ENCODE measurements around the gene FAM209A. TPM values are rescaled to one million over a fixed set of nuclear protein-coding genes. Genes with fewer than 3 reads are reported as not detected.

FAM209A gene
- polyA plus RNA-seq, 1 donor (not counting 4 experiments of a cell fraction or from before 2014, with no cell fraction given): 0.35 TPM

DNA sequence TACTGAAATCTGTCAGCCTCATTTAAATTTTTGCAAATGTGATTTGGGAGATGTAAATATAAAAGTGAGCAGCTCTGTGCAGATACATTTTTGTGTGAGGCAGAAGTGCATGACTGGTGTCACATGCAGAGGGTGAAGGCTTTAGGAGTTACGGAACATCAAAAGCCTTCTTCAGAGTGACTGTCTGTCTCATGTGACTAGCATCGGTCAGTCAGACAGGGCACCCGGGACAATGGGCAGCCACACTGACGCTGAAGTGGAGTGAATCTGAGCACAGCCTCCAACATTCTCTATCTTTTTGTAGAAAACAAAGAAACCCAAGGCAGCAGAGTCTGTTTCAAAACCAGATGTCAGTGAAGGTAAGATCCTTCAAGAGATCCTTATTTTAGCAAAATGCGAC is 7.9 kb upstream of the FAM209A start:
- H3K27me3 ChIP-seq (ENCODE audit: control insufficient read depth, extremely low read depth, insufficient read depth, low read length): no peaks in the 10 kb centered on the region
- dilution Hi-C loops (cut with MboI; ENCODE audit: extremely low pct_ligation_motif_present, low sequenced_read_pairs): no loop called here
- no peak overlapping the region for H3K4me3 ChIP-seq (ENCODE audit: control insufficient read depth in 2 of 3, extremely low read depth in 1 of 3, insufficient read depth in 2 of 3, low read depth in 1 of 3, low read length in 3 of 3)
- H2AFZ ChIP-seq (ENCODE audit: control insufficient read depth, low read length): no peak overlapping the region
- no peaks in the 10 kb centered on the region for H3K9me1 ChIP-seq (ENCODE audit: control insufficient read depth, extremely low read depth, insufficient read depth, low read length)
- no peaks in the 10 kb centered on the region for H3K9me3 ChIP-seq (ENCODE audit: control insufficient read depth, low read depth, low read length)
- H3K27ac ChIP-seq (ENCODE audit: control insufficient read depth, insufficient read depth, low read length): no peak overlapping the region
- no peak for TF ChIP-seq EZH2 (IDR thresholded peaks at IDR 0.05; ENCODE audit: low read length)
- TF ChIP-seq, protein P1, sequence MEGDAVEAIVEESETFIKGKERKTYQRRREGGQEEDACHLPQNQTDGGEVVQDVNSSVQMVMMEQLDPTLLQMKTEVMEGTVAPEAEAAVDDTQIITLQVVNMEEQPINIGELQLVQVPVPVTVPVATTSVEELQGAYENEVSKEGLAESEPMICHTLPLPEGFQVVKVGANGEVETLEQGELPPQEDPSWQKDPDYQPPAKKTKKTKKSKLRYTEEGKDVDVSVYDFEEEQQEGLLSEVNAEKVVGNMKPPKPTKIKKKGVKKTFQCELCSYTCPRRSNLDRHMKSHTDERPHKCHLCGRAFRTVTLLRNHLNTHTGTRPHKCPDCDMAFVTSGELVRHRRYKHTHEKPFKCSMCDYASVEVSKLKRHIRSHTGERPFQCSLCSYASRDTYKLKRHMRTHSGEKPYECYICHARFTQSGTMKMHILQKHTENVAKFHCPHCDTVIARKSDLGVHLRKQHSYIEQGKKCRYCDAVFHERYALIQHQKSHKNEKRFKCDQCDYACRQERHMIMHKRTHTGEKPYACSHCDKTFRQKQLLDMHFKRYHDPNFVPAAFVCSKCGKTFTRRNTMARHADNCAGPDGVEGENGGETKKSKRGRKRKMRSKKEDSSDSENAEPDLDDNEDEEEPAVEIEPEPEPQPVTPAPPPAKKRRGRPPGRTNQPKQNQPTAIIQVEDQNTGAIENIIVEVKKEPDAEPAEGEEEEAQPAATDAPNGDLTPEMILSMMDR (optimal IDR thresholded peaks at IDR 0.05 in 1 of 3, IDR thresholded peaks at IDR 0.05 in 1 of 3, conservative IDR thresholded peaks at IDR 0.05 in 1 of 3; ENCODE audit: extremely low read depth in 1 of 3, insufficient read depth in 2 of 3, low read length in 3 of 3): no peak
- H4K20me1 ChIP-seq (ENCODE audit: control insufficient read depth, extremely low read depth, insufficient read depth, low read length): no peaks in the 10 kb centered on the region
- no peak overlapping the region for H3K4me2 ChIP-seq (ENCODE audit: control insufficient read depth, extremely low read depth, insufficient read depth, low read depth, low read length)
- H3K9ac ChIP-seq (ENCODE audit: control insufficient read depth, extremely low read depth, insufficient read depth, low read length): no peak overlapping the region
- no peak for DNase-seq (ENCODE audit: low read depth, low spot score)
- no peaks in the 10 kb centered on the region for H3K79me2 ChIP-seq (ENCODE audit: control insufficient read depth, insufficient read depth, low read length)
- peaks cover 0 to 21% of the 10 kb centered on the region in 2 experiments for H3K36me3 ChIP-seq (ENCODE audit: control insufficient read depth in 2 of 2, extremely low read depth in 1 of 2, insufficient read depth in 2 of 2, low read length in 2 of 2)
- FAIRE-seq: no peak
- no peaks in the 10 kb centered on the region for H3K4me1 ChIP-seq (ENCODE audit: control insufficient read depth, extremely low read depth, insufficient read depth, low read length)

DNA sequence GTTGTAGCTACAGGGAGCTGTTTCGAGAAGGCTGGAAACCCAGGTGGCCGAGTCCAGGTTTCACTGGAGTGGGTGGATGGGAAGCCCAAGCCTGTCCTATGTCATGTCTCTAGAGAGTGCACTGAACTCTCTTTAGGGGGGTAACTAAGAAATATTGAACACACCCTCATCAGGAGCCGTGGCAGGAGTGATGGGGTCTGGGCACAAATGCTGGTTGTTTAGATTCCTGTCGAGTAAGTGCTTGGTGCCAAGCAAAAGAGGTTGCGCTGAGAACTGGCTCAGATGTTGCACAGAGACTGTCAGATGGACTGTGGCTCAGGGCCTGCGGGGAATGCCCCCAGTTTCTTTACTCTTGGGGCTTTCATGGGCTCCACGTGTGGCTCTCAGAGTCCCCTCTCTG is 7.3 kb upstream of the FAM209A start:
- Histone ChIP-seq H3K27ac (ENCODE audit: control insufficient read depth, insufficient read depth, low read length) (no peak overlapping the region), H4K20me1 (ENCODE audit: control insufficient read depth, extremely low read depth, insufficient read depth, low read length) (no peaks in the 10 kb centered on the region), H3K4me2 (ENCODE audit: control insufficient read depth, extremely low read depth, insufficient read depth, low read depth, low read length) (no peak overlapping the region), H3K4me3 (ENCODE audit: control insufficient read depth in 2 of 3, extremely low read depth in 1 of 3, insufficient read depth in 2 of 3, low read depth in 1 of 3, low read length in 3 of 3) (no peak overlapping the region), H3K9me1 (ENCODE audit: control insufficient read depth, extremely low read depth, insufficient read depth, low read length) (no peaks in the 10 kb centered on the region), H3K36me3 (ENCODE audit: control insufficient read depth in 2 of 2, extremely low read depth in 1 of 2, insufficient read depth in 2 of 2, low read length in 2 of 2) (peaks cover 0 to 21% of the 10 kb centered on the region in 2 experiments), H3K27me3 (ENCODE audit: control insufficient read depth, extremely low read depth, insufficient read depth, low read length) (no peaks in the 10 kb centered on the region), H2AFZ (ENCODE audit: control insufficient read depth, low read length) (no peak overlapping the region), H3K79me2 (ENCODE audit: control insufficient read depth, insufficient read depth, low read length) (no peaks in the 10 kb centered on the region), H3K9ac (ENCODE audit: control insufficient read depth, extremely low read depth, insufficient read depth, low read length) (no peak overlapping the region), H3K9me3 (ENCODE audit: control insufficient read depth, low read depth, low read length) (no peaks in the 10 kb centered on the region), H3K4me1 (ENCODE audit: control insufficient read depth, extremely low read depth, insufficient read depth, low read length) (no peaks in the 10 kb centered on the region)
- no peak for DNase-seq (ENCODE audit: low read depth, low spot score)
- dilution Hi-C loops (cut with MboI; ENCODE audit: extremely low pct_ligation_motif_present, low sequenced_read_pairs): no loop called here
- FAIRE-seq: no peak
- TF ChIP-seq, protein P1 (optimal IDR thresholded peaks at IDR 0.05 in 1 of 3, IDR thresholded peaks at IDR 0.05 in 1 of 3, conservative IDR thresholded peaks at IDR 0.05 in 1 of 3; ENCODE audit: extremely low read depth in 1 of 3, insufficient read depth in 2 of 3, low read length in 3 of 3): no peak
- no peak for TF ChIP-seq EZH2 (IDR thresholded peaks at IDR 0.05; ENCODE audit: low read length)

Measured in keratinocyte (primary cell).